Left lung (tissue), 10 donors: ENCODE data around the gene ABLIM3. TPM values are rescaled to one million over a fixed set of nuclear protein-coding genes. Genes with fewer than 3 reads are reported as not detected.

ENCODE experiments used
- ATAC-seq: fragments of 200-7000 bp; cut with Tn5 transposase; one replicate; pipeline ENCODE4 v1.9.1; 2020; ENCODE audit warnings: moderate library complexity
- DNase-seq, 4 donors: peaks; one replicate each; pipeline ENCODE4 v3.0.0-alpha.2; 2013 to 2020
- H3K27ac ChIP-seq, 2 donors: fragments of 200-600 bp; sonication (generic) in 1 of 2; one replicate each; pipeline versions ENCODE4 v1.5.0 to v1.8.0; 2020 to 2021
- H3K27me3 ChIP-seq, 2 donors: fragments of 200-600 bp; sonication (generic) in 1 of 2; one replicate each; pipeline versions ENCODE4 v1.5.0 to v1.8.0; 2020 to 2021
- H3K36me3 ChIP-seq, 2 donors: fragments of 200-600 bp; sonication (generic) in 1 of 2; one replicate each; pipeline versions ENCODE4 v1.5.0 to v1.8.0; 2020 to 2021
- H3K4me1 ChIP-seq, 2 donors: fragments of 200-600 bp; one replicate each; pipeline ENCODE4 v1.8.0; 2021
- H3K4me3 ChIP-seq, 2 donors: fragments of 200-600 bp; sonication (generic) in 1 of 2; one replicate each; pipeline versions ENCODE4 v1.5.0 to v1.8.0; 2020 to 2021; ENCODE audit warnings: mild to moderate bottlenecking in 1 of 2
- H3K9me3 ChIP-seq, 2 donors: fragments of 200-600 bp; sonication (generic) in 1 of 2; one replicate each; pipeline versions ENCODE4 v1.5.0 to v1.8.0; 2020 to 2021
- CTCF ChIP-seq, 2 donors: fragments of 200-600 bp; sonication (generic) in 1 of 2; IDR thresholded peaks; one replicate each; pipeline versions ENCODE4 v1.5.0 to v1.8.0; 2021; ENCODE audit warnings: antibody characterized with exemption in 2 of 2
- intact Hi-C, 2 donors: fragments of 100-400 bp; cut with DNase I; formaldehyde crosslinking; loops; one replicate each; pipeline versions ENCODE4 v1.11.2 to v1.14.2; 2022
- polyA plus RNA-seq, 6 donors: library from polyadenylated mRNA; unstranded; fragments of 120-200 nt; gene quantifications; one replicate each; pipeline ENCODE4 v1.2.1, GENCODE V29; 2013; ENCODE audit not compliant: insufficient read length in 6 of 6
- total RNA-seq, 2 donors: library from RNA; stranded (reverse); fragmentation: NEBNext Ultra II Directional; extraction: Animal tissue kit (Norgen Biotek cat#: 25700); gene quantifications; one replicate each; pipeline ENCODE4 v1.2.1, GENCODE V29; 2021
- donor health status: DM: no; HTN: yes; CAD: no.
- donor health status: DM: no; HTN: no; CAD: no.

Gene ABLIM3
- total and polyA plus RNA-seq, 8 donors: 33.2 to 145 (median 108) TPM

- H3K27ac ChIP-seq: peak overlapping the region; percentile 39 to 73
- intact Hi-C loops: no loop called here
These were observed 157.6 kb downstream of the ABLIM3 start for GRCh38 chr5:149298842-149299404.

GRCh38 chr5:149299451-149300054 is 158.3 kb downstream of the ABLIM3 start:
- Histone ChIP-seq H3K27ac (peak overlapping the region; percentile 39 to 73), H3K9me3 (no peaks in the 10 kb centered on the region), H3K4me3 (no peak overlapping the region), H3K27me3 (peaks cover 0 to 8% of the 10 kb centered on the region in 2 donors), H3K36me3 (no peaks in the 10 kb centered on the region), H3K4me1 (peaks cover 0 to 14% of the 10 kb centered on the region in 2 donors)
- DNase-seq: no peak
- TF ChIP-seq CTCF (IDR thresholded peaks at IDR 0.05): no peak
- intact Hi-C loops: no loop called here
- peak; percentile 14 for ATAC-seq

More at GRCh38 chr5:149298842-149299404, 157.6 kb downstream of the ABLIM3 start:
- H3K4me3 ChIP-seq: no peak overlapping the region
- peaks cover 0 to 8% of the 10 kb centered on the region in 2 donors for H3K27me3 ChIP-seq
- peak in 1 of 4 donors; percentile 43 for DNase-seq
- H3K36me3 ChIP-seq: no peaks in the 10 kb centered on the region
- peaks cover 0 to 14% of the 10 kb centered on the region in 2 donors for H3K4me1 ChIP-seq
- no peaks in the 10 kb centered on the region for H3K9me3 ChIP-seq
- no peak for TF ChIP-seq CTCF (IDR thresholded peaks at IDR 0.05)
- peak; percentile 52 for ATAC-seq

- Histone ChIP-seq H3K36me3 (no peaks in the 10 kb centered on the region), H3K27me3 (peaks cover 0 to 8% of the 10 kb centered on the region in 2 donors), H3K9me3 (no peaks in the 10 kb centered on the region), H3K4me1 (peaks cover 0 to 12% of the 10 kb centered on the region in 2 donors), H3K4me3 (no peak overlapping the region), H3K27ac (peak overlapping the region in 1 of 2 donors; percentile 50)
- TF ChIP-seq CTCF (IDR thresholded peaks at IDR 0.05): no peak
- DNase-seq (no peak), ATAC-seq (no peak)
- intact Hi-C loops: no loop called here
These were observed 159.1 kb downstream of the ABLIM3 start for GRCh38 chr5:149300441-149300840.

GRCh38 chr5:149301049-149301743 is 159.9 kb downstream of the ABLIM3 start:
- peaks cover 0 to 8% of the 10 kb centered on the region in 2 donors for H3K27me3 ChIP-seq
- no peak overlapping the region for H3K4me3 ChIP-seq
- intact Hi-C loops: no loop called here
- H3K4me1 ChIP-seq: peaks cover 0 to 12% of the 10 kb centered on the region in 2 donors
- H3K27ac ChIP-seq: peak overlapping the region in 1 of 2 donors; percentile 50
- no peaks in the 10 kb centered on the region for H3K9me3 ChIP-seq
- no peaks in the 10 kb centered on the region for H3K36me3 ChIP-seq
- TF ChIP-seq CTCF (IDR thresholded peaks at IDR 0.05): no peak
- ATAC-seq: no peak
- DNase-seq: no peak

- H3K4me3 ChIP-seq: no peak overlapping the region
- H3K36me3 ChIP-seq: no peaks in the 10 kb centered on the region
- intact Hi-C loops: no loop called here
- DNase-seq (no peak), ATAC-seq (no peak)
- peaks cover 0 to 12% of the 10 kb centered on the region in 2 donors for H3K4me1 ChIP-seq
- no peak for TF ChIP-seq CTCF (IDR thresholded peaks at IDR 0.05)
- H3K9me3 ChIP-seq: no peaks in the 10 kb centered on the region
- H3K27me3 ChIP-seq: peaks cover 0 to 8% of the 10 kb centered on the region in 2 donors
- H3K27ac ChIP-seq: no peak overlapping the region
These were observed 160.6 kb downstream of the ABLIM3 start for GRCh38 chr5:149301744-149302380.
